Measurements from ENCODE around the gene PON3.
"Not testable (repeated sequence)": the region's sequence is repeated elsewhere in the genome, so short reads cannot be mapped to it uniquely, and the experiment has no call there.

PON3 gene

GRCh38 chr7:95411666-95412065, 15.5 kb upstream of the PON3 start:
- DNase-seq = no peak

GRCh38 chr7:95411036-95411435, 14.9 kb upstream of the PON3 start:
- no peak for DNase-seq

DNA sequence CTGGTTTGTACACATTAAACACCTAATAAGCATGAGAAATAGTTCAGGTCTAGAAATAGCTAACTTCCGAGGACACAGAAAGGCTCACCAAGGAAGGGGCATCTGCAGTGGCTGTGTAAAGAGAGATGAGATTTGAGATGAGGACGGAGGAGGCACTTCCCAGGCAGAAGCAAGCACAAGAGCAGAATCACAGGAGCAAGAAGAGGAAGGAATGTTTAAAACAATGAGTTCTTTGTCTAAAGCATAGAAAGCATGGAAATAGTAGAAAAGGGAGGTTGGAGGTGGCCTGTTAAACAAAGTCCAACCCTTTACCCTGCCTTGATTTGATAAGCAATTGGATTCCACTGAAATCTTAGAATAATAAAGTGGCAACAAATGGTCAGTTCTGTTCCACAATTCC, 11.6 kb upstream of the PON3 start:
- DNase-seq = no peak

DNA sequence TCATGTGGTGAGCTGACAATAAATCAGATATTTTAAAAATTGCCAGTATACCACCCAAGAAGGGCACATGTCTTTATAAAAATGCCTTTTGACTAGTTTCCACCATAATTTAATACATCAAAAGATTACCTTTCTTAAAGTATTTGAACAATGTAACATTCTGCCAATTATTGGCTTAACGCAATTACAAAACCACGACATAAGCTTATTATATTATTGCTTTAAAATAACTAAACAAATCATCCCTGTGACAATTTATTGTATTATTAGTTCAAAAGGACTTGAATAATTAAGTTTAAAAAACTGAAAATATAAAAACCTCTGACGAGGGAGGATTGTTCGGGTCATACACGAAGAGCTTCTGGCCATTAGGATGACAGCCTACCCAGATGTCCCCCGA, 9.6 kb upstream of the PON3 start:
- DNase-seq = no peak

- no peak for DNase-seq
These were observed 9.0 kb upstream of the PON3 start for GRCh38 chr7:95405208-95405607.

DNA sequence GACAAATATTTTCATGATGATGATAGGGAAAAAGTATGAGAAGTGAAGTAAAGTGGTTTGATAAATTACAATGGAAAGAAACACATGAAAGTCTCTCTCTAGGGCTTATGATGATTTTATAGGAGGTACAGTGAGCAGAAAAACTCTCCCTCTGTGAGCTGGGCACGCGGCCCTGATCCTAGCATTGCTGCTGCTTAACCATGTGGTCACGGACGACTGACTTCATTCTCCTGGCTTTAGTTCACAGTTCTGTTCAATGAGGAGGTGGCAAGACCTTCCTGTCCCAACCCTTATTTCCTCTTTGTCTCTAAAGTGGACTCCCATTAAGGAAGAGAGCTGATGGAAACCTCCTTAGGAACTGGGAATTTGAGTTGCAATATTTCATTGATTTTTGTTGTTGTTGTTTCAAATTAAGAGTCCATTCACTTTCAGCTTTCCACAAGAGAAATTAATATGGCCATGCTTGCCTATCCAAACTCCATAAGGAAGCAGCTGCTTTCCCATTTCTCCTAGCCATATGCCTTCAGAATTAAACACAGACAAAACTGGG, 8.2 kb upstream of the PON3 start:
- DNase-seq = no peak

DNA sequence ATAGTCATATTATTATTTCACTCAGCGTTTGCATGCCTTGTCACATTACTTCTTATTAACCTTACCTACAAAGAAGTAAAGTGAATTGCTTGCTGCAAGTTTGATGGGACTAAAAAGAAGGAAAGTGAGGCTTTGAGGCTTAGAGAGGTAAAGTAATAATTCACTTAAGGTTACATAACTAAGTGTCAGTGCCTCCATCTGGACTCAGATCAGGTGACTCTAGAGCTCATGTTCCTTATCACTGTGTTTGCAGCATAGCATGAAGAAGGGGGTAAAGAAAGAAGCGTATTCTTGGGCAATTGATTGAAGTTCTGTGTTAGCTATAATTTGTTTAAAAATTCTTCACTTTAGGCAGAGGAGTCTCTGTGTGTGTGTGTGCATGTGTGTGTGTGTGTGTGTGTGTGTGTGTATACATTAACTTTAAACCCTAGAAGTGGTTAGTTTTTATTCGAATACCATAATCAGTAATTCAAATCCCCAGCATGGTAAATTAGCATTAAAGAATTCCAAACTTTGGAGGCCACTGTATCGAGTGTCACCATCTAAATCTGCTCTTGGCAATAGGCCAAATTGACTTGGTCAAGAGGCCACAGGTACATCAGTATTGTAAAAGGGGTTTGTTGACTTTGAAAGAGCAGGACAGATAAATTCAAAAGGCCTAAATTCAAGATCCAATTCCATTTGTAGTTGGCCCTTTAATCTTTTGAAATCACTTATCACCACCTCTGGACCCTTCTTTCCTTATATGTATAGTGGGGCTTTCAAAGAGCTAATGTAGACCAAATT, 2.2 kb upstream of the PON3 start:
- no peak for DNase-seq

DNA sequence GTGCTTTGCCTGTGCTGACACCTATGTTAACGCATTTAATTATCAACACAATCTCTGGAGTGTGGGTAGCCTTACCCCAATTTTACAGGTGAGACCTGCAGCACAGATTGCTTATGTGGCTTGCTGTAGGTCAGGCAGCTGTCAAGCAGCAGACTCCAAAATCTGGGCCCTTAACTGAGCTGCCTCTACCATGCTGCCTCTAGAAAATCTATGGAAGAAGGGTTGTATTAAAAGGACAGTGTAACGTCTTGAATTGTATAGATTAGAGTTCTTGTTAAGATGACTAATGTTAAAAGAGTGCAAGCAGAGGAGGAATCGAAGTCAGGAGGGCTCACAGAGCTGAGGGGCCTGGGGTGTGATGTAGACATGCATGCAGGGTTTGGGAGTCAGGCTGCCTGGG, 1.2 kb upstream of the PON3 start:
- no peak for DNase-seq

DNA sequence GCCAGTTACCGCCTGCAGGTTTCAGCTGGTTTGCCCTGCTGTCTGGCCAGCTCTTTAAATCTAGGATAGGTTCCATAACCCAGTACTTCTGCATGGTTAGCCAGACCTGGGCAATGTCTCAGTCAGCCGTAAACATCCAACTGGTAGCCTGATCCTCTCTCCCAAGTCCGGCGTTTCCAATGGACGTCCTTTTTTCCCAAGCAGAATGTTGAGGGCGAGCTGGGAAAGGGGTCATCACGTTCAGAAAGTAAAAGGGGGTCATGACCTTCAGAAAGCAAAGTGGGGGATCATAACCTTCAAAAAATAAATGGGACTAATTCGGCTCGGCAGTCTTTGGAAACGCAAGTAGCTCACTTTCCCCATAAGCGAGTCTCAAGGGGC, 430 bp downstream of the PON3 start:
- DNase-seq = no peak

GRCh38 chr7:95394370-95394769, 1.8 kb downstream of the PON3 start:
- DNase-seq = no peak

DNA sequence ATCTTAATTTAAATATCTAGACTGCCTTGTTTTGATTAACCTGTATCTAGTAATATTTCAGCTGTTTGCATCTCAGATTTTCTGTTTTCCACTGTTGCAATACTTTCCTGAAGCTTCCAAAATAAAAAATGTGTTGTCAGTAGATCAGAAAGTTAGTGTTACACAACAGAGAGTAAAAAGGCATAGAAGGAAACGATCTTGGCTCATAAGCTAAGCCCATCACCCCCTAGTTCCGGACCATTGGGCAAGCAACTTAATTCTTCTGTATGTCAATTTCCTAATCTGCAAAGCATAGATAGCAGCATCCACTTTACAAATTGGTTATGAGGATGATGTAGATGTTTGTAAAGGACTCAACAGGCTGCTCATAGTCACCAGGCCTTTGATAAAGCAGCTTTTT, 4.4 kb downstream of the PON3 start:
- DNase-seq = no peak

- DNase-seq = no peak
These were observed 6.7 kb downstream of the PON3 start for GRCh38 chr7:95389516-95389915.

- DNase-seq = not testable (repeated sequence)
These were observed 16.7 kb downstream of the PON3 start for GRCh38 chr7:95379457-95379856.

- no peak for DNase-seq
These were observed 19.4 kb downstream of the PON3 start for GRCh38 chr7:95376632-95377400.

GRCh38 chr7:95375591-95376257, 20.5 kb downstream of the PON3 start:
- DNase-seq = no peak

DNA sequence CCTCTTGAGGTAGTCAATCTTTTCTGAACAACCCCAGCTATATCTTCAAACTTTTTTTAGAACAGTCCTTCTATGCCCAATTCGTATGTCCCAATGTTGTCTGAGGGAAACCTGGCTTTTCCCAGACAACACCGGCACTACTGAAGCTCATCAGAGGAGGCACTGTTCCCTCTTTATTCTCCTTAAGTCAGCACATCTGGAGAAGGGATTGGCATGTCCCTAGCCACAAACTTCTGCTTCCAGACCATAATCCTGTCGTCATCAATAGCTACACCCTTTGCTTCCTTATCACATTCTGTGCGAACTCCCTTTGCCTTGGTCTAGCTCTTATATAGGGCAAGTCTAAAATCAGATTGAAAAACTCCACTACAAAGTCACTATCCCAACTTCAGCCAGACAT, 22.9 kb downstream of the PON3 start:
- DNase-seq = no peak

- no peak for DNase-seq
These were observed 27.9 kb downstream of the PON3 start for GRCh38 chr7:95368235-95368634.

GRCh38 chr7:95367606-95368005, 28.6 kb downstream of the PON3 start:
- DNase-seq = no peak

DNA sequence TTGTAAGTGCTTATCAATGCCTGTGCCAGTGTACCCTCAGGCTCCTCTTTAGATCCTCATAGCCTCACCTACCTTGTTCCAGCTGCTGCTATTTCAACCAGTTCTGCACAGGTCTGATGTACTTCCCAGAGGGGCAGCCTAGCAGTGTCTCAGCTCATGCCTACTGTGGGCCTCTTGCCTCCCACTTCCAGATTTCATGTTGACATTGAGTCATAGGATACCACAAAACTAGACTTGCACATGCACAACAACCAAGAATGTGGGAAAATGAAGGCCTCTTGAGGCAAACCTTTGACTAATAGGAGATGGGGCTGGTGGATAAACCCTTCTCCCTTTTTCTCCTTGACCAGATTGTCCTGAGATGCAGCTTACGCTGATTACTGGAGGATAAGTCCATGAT, 31.0 kb downstream of the PON3 start:
- DNase-seq = no peak

- no peak for DNase-seq
These were observed 38.6 kb downstream of the PON3 start for GRCh38 chr7:95357623-95358022.

GRCh38 chr7:95342642-95343307, 53.4 kb downstream of the PON3 start:
- no peak for DNase-seq

- no peak for DNase-seq
These were observed 54.1 kb downstream of the PON3 start for GRCh38 chr7:95342029-95342428.

GRCh38 chr7:95340491-95340890, 55.7 kb downstream of the PON3 start:
- DNase-seq = no peak

Measured in cerebellar nuclear complex (tissue), 1 donor.